HEK293 (cell line): Measurements from ENCODE around the gene MSI2.

Experiments used
- BCL11A ChIP-seq: fragments of 450-650 bp; formaldehyde crosslinking; IDR thresholded peaks from 2 replicates; pipeline ENCODE4 v1.5.1; 2016; ENCODE audit warnings: low read depth, missing biosample characterization, missing genetic modification characterization
- HOXA7 ChIP-seq: sonication (generic); formaldehyde crosslinking; IDR thresholded peaks from 2 replicates; pipeline ENCODE4 v1.8.1; 2022; ENCODE audit warnings: missing genetic modification reagents, borderline replicate concordance
- OSR2 ChIP-seq: fragments of 450-650 bp; formaldehyde crosslinking; IDR thresholded peaks from 2 replicates; pipeline ENCODE4 v1.5.1; 2016; ENCODE audit warnings: missing biosample characterization, missing genetic modification characterization
- SP2 ChIP-seq: fragments of 450-650 bp; formaldehyde crosslinking; IDR thresholded peaks from 2 replicates; pipeline ENCODE4 v1.5.1; 2016; ENCODE audit warnings: missing biosample characterization, missing genetic modification characterization
- SP3 ChIP-seq: fragments of 450-650 bp; formaldehyde crosslinking; IDR thresholded peaks from 2 replicates; pipeline ENCODE4 v1.5.1; 2016; ENCODE audit warnings: missing biosample characterization, missing genetic modification characterization
- YY2 ChIP-seq: fragments of 450-650 bp; formaldehyde crosslinking; IDR thresholded peaks from 2 replicates; pipeline ENCODE4 v1.5.1; 2016; ENCODE audit warnings: missing biosample characterization, missing genetic modification characterization
- ZBTB1 ChIP-seq: fragments of 450-650 bp; formaldehyde crosslinking; IDR thresholded peaks from 2 replicates; pipeline ENCODE4 v1.5.1; 2016; ENCODE audit warnings: missing biosample characterization, missing genetic modification characterization
- ZBTB20 ChIP-seq: fragments of 450-650 bp; formaldehyde crosslinking; IDR thresholded peaks from 2 replicates; pipeline ENCODE4 v1.5.1; 2016; ENCODE audit warnings: missing biosample characterization, missing genetic modification characterization
- ZEB2 ChIP-seq: fragments of 450-650 bp; formaldehyde crosslinking; IDR thresholded peaks from 2 replicates; pipeline ENCODE4 v1.5.1; 2016; ENCODE audit warnings: missing biosample characterization, missing genetic modification characterization
- ZFP37 ChIP-seq: fragments of 450-650 bp; formaldehyde crosslinking; IDR thresholded peaks from 2 replicates; pipeline ENCODE4 v1.5.1; 2016; ENCODE audit warnings: missing biosample characterization, missing genetic modification characterization
- ZFP69B ChIP-seq: fragments of 450-650 bp; formaldehyde crosslinking; IDR thresholded peaks from 2 replicates; pipeline ENCODE4 v1.5.1; 2016; ENCODE audit warnings: missing biosample characterization, missing genetic modification characterization
- ZNF132 ChIP-seq: fragments of 450-650 bp; formaldehyde crosslinking; IDR thresholded peaks from 2 replicates; pipeline ENCODE4 v1.5.1; 2017; ENCODE audit warnings: missing biosample characterization, missing genetic modification characterization, borderline replicate concordance
- ZNF138 ChIP-seq: fragments of 450-650 bp; formaldehyde crosslinking; IDR thresholded peaks from 2 replicates; pipeline ENCODE4 v1.5.1; 2016; ENCODE audit warnings: missing biosample characterization, missing genetic modification characterization, borderline replicate concordance
- ZNF174 ChIP-seq: fragments of 450-650 bp; formaldehyde crosslinking; IDR thresholded peaks from 2 replicates; pipeline ENCODE4 v1.5.0; 2017; ENCODE audit warnings: missing biosample characterization, mild to moderate bottlenecking, missing genetic modification characterization
- ZNF184 ChIP-seq: fragments of 450-650 bp; IDR thresholded peaks from 2 replicates; pipeline ENCODE4 v1.5.1; 2018; ENCODE audit warnings: missing biosample characterization, mild to moderate bottlenecking, missing genetic modification characterization
- ZNF19 ChIP-seq: fragments of 450-650 bp; formaldehyde crosslinking; IDR thresholded peaks from 2 replicates; pipeline ENCODE4; 2016; ENCODE audit warnings: missing biosample characterization, missing genetic modification characterization, low read depth
- ZNF202 ChIP-seq: fragments of 450-650 bp; formaldehyde crosslinking; IDR thresholded peaks from 2 replicates; pipeline ENCODE4 v1.5.1; 2016; ENCODE audit warnings: missing biosample characterization, missing genetic modification characterization, borderline replicate concordance
- ZNF221 ChIP-seq: fragments of 450-650 bp; formaldehyde crosslinking; IDR thresholded peaks from 2 replicates; pipeline ENCODE4 v1.5.1; 2017; ENCODE audit warnings: missing biosample characterization, missing genetic modification characterization, borderline replicate concordance
- ZNF558 ChIP-seq: fragments of 450-650 bp; formaldehyde crosslinking; IDR thresholded peaks from 2 replicates; pipeline ENCODE4 v1.5.1; 2016; ENCODE audit warnings: missing biosample characterization, missing genetic modification characterization
- ZNF596 ChIP-seq: fragments of 450-650 bp; IDR thresholded peaks from 2 replicates; pipeline ENCODE4 v1.5.0; 2018; ENCODE audit warnings: missing biosample characterization, mild to moderate bottlenecking, missing genetic modification characterization, moderate library complexity
- ZNF660 ChIP-seq: fragments of 450-650 bp; IDR thresholded peaks from 2 replicates; pipeline ENCODE4 v1.5.1; 2018; ENCODE audit warnings: missing biosample characterization, mild to moderate bottlenecking, missing genetic modification characterization
- ZNF677 ChIP-seq: fragments of 450-650 bp; IDR thresholded peaks from 2 replicates; pipeline ENCODE4 v1.5.0; 2018; ENCODE audit warnings: missing biosample characterization, mild to moderate bottlenecking, missing genetic modification characterization, moderate library complexity
- TF ChIP-seq, protein P1 (sequence below): fragments of 450-650 bp; formaldehyde crosslinking; IDR thresholded peaks from 2 replicates; pipeline ENCODE4 v1.5.1; 2016; ENCODE audit warnings: missing biosample characterization, missing genetic modification characterization, borderline replicate concordance
- TF ChIP-seq, protein P2 (sequence below): fragments of 450-650 bp; formaldehyde crosslinking; IDR thresholded peaks from 2 replicates; pipeline ENCODE4 v1.5.1; 2016; ENCODE audit warnings: missing biosample characterization, missing genetic modification characterization, borderline replicate concordance
- TF ChIP-seq, protein P3 (sequence below): fragments of 450-650 bp; formaldehyde crosslinking; IDR thresholded peaks from 2 replicates; pipeline ENCODE4 v1.5.1; 2017; ENCODE audit warnings: missing biosample characterization, missing genetic modification characterization
- TF ChIP-seq, protein P4 (sequence below): fragments of 450-650 bp; formaldehyde crosslinking; IDR thresholded peaks from 2 replicates; pipeline ENCODE4 v1.5.1; 2016; ENCODE audit warnings: missing biosample characterization, missing genetic modification characterization
- TF ChIP-seq, protein P5 (sequence below): fragments of 450-650 bp; formaldehyde crosslinking; IDR thresholded peaks from 2 replicates; pipeline ENCODE4 v1.5.0; 2017; ENCODE audit warnings: missing biosample characterization, missing genetic modification characterization, borderline replicate concordance
- TF ChIP-seq, protein P6 (sequence below): fragments of 450-650 bp; formaldehyde crosslinking; IDR thresholded peaks from 2 replicates; pipeline ENCODE4 v1.5.1; 2017; ENCODE audit warnings: missing biosample characterization, missing genetic modification characterization

MSI2 gene

DNA sequence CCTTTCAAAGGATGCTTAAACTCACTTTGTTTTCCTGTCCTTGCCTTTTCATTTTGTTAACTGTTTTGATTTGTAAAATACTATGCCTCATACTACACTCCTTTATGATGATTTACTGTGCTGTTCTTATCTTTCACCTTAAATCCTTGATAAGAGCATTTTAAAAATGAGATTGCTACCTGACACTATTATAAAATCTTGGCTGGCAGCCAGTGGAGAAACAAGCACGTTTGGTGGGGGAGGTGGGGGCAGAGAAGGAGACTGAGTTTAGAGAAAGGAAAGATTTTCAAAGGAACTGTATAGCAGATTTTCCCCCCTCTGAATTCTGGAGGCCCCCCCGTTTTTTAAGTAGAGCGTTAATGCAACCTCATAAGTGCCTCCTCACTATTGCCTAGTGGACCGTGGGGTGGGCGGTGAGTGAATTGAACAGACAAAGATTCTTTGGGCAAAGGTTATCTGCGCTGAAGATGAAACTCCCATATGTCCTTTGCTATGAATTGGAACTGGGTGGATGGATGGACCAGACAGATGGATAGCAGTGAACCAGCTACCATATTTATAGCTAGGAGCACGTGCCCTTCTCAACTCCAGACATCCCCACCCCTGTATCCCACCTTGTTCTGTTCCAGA, 288.6 kb downstream of the MSI2 start (continued):
- TF ChIP-seq YY2 (tag by site-specific recombination) (no peak), ZNF132 (no peak), ZNF19 (no peak), ZFP37 (tag by site-specific recombination) (no peak), BCL11A (tag by site-specific recombination) (no peak), ZBTB1 (no peak), ZNF558 (tag by site-specific recombination) (no peak), ZNF174 (tag by site-specific recombination) (no peak), ZNF138 (no peak), ZNF677 (tag by site-specific recombination) (no peak), ZNF660 (tag by site-specific recombination) (peak; percentile 21; the same call in 1 of the 2 replicates), SP2 (no peak), HOXA7 (CRISPR knock-in tag) (no peak), ZNF202 (tag by site-specific recombination) (no peak), ZBTB20 (tag by site-specific recombination) (no peak), ZNF221 (tag by site-specific recombination) (no peak), OSR2 (peak; percentile 92), ZNF184 (tag by site-specific recombination) (no peak), ZEB2 (tag by site-specific recombination) (no peak), ZFP69B (tag by site-specific recombination) (0 out of 2 replicates have a peak, but pooled peaks have one; percentile 44), SP3 (tag by site-specific recombination) (no peak), ZNF596 (peak; percentile 30; the same call in 1 of the 2 replicates)
- TF ChIP-seq, protein P1, sequence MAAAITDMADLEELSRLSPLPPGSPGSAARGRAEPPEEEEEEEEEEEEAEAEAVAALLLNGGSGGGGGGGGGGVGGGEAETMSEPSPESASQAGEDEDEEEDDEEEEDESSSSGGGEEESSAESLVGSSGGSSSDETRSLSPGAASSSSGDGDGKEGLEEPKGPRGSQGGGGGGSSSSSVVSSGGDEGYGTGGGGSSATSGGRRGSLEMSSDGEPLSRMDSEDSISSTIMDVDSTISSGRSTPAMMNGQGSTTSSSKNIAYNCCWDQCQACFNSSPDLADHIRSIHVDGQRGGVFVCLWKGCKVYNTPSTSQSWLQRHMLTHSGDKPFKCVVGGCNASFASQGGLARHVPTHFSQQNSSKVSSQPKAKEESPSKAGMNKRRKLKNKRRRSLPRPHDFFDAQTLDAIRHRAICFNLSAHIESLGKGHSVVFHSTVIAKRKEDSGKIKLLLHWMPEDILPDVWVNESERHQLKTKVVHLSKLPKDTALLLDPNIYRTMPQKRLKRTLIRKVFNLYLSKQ: no peak
- TF ChIP-seq, protein P2, sequence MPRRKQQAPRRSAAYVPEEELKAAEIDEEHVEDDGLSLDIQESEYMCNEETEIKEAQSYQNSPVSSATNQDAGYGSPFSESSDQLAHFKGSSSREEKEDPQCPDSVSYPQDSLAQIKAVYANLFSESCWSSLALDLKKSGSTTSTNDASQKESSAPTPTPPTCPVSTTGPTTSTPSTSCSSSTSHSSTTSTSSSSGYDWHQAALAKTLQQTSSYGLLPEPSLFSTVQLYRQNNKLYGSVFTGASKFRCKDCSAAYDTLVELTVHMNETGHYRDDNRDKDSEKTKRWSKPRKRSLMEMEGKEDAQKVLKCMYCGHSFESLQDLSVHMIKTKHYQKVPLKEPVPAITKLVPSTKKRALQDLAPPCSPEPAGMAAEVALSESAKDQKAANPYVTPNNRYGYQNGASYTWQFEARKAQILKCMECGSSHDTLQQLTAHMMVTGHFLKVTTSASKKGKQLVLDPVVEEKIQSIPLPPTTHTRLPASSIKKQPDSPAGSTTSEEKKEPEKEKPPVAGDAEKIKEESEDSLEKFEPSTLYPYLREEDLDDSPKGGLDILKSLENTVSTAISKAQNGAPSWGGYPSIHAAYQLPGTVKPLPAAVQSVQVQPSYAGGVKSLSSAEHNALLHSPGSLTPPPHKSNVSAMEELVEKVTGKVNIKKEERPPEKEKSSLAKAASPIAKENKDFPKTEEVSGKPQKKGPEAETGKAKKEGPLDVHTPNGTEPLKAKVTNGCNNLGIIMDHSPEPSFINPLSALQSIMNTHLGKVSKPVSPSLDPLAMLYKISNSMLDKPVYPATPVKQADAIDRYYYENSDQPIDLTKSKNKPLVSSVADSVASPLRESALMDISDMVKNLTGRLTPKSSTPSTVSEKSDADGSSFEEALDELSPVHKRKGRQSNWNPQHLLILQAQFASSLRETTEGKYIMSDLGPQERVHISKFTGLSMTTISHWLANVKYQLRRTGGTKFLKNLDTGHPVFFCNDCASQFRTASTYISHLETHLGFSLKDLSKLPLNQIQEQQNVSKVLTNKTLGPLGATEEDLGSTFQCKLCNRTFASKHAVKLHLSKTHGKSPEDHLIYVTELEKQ (tag by site-specific recombination): peak; percentile 82
- TF ChIP-seq, protein P3, sequence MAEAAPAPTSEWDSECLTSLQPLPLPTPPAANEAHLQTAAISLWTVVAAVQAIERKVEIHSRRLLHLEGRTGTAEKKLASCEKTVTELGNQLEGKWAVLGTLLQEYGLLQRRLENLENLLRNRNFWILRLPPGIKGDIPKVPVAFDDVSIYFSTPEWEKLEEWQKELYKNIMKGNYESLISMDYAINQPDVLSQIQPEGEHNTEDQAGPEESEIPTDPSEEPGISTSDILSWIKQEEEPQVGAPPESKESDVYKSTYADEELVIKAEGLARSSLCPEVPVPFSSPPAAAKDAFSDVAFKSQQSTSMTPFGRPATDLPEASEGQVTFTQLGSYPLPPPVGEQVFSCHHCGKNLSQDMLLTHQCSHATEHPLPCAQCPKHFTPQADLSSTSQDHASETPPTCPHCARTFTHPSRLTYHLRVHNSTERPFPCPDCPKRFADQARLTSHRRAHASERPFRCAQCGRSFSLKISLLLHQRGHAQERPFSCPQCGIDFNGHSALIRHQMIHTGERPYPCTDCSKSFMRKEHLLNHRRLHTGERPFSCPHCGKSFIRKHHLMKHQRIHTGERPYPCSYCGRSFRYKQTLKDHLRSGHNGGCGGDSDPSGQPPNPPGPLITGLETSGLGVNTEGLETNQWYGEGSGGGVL (tag by site-specific recombination): peak; percentile 91
- TF ChIP-seq, protein P4, sequence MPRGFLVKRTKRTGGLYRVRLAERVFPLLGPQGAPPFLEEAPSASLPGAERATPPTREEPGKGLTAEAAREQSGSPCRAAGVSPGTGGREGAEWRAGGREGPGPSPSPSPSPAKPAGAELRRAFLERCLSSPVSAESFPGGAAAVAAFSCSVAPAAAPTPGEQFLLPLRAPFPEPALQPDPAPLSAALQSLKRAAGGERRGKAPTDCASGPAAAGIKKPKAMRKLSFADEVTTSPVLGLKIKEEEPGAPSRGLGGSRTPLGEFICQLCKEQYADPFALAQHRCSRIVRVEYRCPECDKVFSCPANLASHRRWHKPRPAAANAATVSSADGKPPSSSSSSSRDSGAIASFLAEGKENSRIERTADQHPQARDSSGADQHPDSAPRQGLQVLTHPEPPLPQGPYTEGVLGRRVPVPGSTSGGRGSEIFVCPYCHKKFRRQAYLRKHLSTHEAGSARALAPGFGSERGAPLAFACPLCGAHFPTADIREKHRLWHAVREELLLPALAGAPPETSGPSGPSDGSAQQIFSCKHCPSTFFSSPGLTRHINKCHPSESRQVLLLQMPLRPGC (tag by site-specific recombination): peak; percentile 30; the same call in 1 of the 2 replicates
- TF ChIP-seq, protein P5, sequence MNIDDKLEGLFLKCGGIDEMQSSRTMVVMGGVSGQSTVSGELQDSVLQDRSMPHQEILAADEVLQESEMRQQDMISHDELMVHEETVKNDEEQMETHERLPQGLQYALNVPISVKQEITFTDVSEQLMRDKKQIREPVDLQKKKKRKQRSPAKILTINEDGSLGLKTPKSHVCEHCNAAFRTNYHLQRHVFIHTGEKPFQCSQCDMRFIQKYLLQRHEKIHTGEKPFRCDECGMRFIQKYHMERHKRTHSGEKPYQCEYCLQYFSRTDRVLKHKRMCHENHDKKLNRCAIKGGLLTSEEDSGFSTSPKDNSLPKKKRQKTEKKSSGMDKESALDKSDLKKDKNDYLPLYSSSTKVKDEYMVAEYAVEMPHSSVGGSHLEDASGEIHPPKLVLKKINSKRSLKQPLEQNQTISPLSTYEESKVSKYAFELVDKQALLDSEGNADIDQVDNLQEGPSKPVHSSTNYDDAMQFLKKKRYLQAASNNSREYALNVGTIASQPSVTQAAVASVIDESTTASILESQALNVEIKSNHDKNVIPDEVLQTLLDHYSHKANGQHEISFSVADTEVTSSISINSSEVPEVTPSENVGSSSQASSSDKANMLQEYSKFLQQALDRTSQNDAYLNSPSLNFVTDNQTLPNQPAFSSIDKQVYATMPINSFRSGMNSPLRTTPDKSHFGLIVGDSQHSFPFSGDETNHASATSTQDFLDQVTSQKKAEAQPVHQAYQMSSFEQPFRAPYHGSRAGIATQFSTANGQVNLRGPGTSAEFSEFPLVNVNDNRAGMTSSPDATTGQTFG (tag by site-specific recombination): no peak
- TF ChIP-seq, protein P6, sequence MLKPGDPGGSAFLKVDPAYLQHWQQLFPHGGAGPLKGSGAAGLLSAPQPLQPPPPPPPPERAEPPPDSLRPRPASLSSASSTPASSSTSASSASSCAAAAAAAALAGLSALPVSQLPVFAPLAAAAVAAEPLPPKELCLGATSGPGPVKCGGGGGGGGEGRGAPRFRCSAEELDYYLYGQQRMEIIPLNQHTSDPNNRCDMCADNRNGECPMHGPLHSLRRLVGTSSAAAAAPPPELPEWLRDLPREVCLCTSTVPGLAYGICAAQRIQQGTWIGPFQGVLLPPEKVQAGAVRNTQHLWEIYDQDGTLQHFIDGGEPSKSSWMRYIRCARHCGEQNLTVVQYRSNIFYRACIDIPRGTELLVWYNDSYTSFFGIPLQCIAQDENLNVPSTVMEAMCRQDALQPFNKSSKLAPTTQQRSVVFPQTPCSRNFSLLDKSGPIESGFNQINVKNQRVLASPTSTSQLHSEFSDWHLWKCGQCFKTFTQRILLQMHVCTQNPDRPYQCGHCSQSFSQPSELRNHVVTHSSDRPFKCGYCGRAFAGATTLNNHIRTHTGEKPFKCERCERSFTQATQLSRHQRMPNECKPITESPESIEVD: peak; percentile 95
